Medulla oblongata (tissue), 1 donor: ENCODE data around the gene KLC4.
"Not testable (repeated sequence)": the region's sequence is repeated elsewhere in the genome, so short reads cannot be mapped to it uniquely, and the experiment has no call there.

ENCODE experiments used
- DNase-seq: peaks from one replicate; pipeline ENCODE4 v3.0.0-alpha.2; 2015; ENCODE audit errors: extremely low spot score

KLC4 gene

GRCh38 chr6:43070028-43070632, 10.7 kb downstream of the KLC4 start:
- no peak for DNase-seq

GRCh38 chr6:43074847-43075669, 15.6 kb downstream of the KLC4 start:
- DNase-seq, result no peak

GRCh38 chr6:43075670-43076463, 16.4 kb downstream of the KLC4 start, which contains the start of gene PTK7:
TSS of gene PTK7 (plus strand) at chr6:43076314. CDS start at chr6:43076489, 175 bp downstream.
- no peak for DNase-seq

GRCh38 chr6:43076464-43077332, 17.3 kb downstream of the KLC4 start:
- no peak for DNase-seq

GRCh38 chr6:43077333-43077809, 17.9 kb downstream of the KLC4 start:
- no peak for DNase-seq

- DNase-seq, result no peak
Observed at GRCh38 chr6:43077981-43078511, 18.6 kb downstream of the KLC4 start.

- DNase-seq, result no peak
Observed at GRCh38 chr6:43078691-43079090, 19.3 kb downstream of the KLC4 start.

- DNase-seq, result no peak
Observed at GRCh38 chr6:43081043-43081442, 21.6 kb downstream of the KLC4 start.

- not testable (repeated sequence) for DNase-seq
Observed at GRCh38 chr6:43081922-43082321, 22.5 kb downstream of the KLC4 start.

GRCh38 chr6:43082806-43083655, 23.6 kb downstream of the KLC4 start:
- no peak for DNase-seq

- DNase-seq, result no peak
Observed at GRCh38 chr6:43086022-43086658, 26.7 kb downstream of the KLC4 start.

GRCh38 chr6:43088654-43089056, 29.2 kb downstream of the KLC4 start:
- DNase-seq, result no peak

- no peak for DNase-seq
Observed at GRCh38 chr6:43089467-43089866, 30.0 kb downstream of the KLC4 start.

GRCh38 chr6:43089874-43090558, 30.6 kb downstream of the KLC4 start:
- DNase-seq, result no peak

GRCh38 chr6:43090559-43090956, 31.1 kb downstream of the KLC4 start:
- no peak for DNase-seq

- DNase-seq, result no peak
Observed at GRCh38 chr6:43091020-43091419, 31.6 kb downstream of the KLC4 start.

GRCh38 chr6:43091436-43091991, 32.1 kb downstream of the KLC4 start:
- no peak for DNase-seq

GRCh38 chr6:43092635-43093034, 33.2 kb downstream of the KLC4 start:
- no peak for DNase-seq
